HepG2 (cell line): ENCODE data around the gene HAPLN1. TPM values are rescaled to one million over a fixed set of nuclear protein-coding genes. Genes with fewer than 3 reads are reported as not detected.

Experiments
- ATAC-seq: fragments of 200-7000 bp; cut with Tn5 transposase; 3 replicates; pipeline ENCODE4 v1.9.1; 2020; ENCODE audit warnings: mild to moderate bottlenecking, moderate library complexity
- BruUV-seq: library from RNA; stranded (reverse); fragments of 400-500 nt; replicated peaks from 2 replicates; lab custom pipeline; 2021; lab: Mats Ljungman, UMichigan
- CTCF ChIA-PET: fragments of 300-600 bp; formaldehyde crosslinking; extraction: SDS; loops from one replicate; lab custom pipeline; 2021; ENCODE audit warnings: low total read pairs, inconsistent platforms, low intra/inter-chr PET ratio; lab: Yijun Ruan, JAX
- POLR2A ChIA-PET: fragments of 350-600 bp; sonication (Branson Sonifier 250); formaldehyde crosslinking; loops from one replicate; lab custom pipeline; 2020; ENCODE audit warnings: antibody characterized with exemption, inconsistent platforms; lab: Yijun Ruan, JAX
- DNase-seq: peaks from one replicate; pipeline ENCODE4 v3.0.0-alpha.2; 2015; ENCODE audit warnings: low spot score
- FAIRE-seq: peaks from 3 replicates; lab custom pipeline; 2011; peaks lifted over from hg19 to GRCh38; lab: Jason Lieb, UNC
- H2AFZ ChIP-seq: one replicate; pipeline ENCODE4 v1.6.1; 2011; ENCODE audit warnings: low read length, inconsistent platforms
- H3K27ac ChIP-seq: fragments of 300-600 bp; 3 replicates; pipeline ENCODE4 v1.8.0; 2011; ENCODE audit warnings: mixed run types, mild to moderate bottlenecking, mixed read lengths, low read length, inconsistent platforms; ENCODE audit not compliant: insufficient read depth; ENCODE audit errors: extremely low read length
- H3K27me3 ChIP-seq, 2 experiments: fragments of 200-600 bp in 1 of 2; 2 replicates in 1 of 2; 3 replicates in 1 of 2; pipeline versions ENCODE4 v1.6.0 to v1.8.0; 2011; ENCODE audit warnings: low read length in 2 of 2, mild to moderate bottlenecking in 2 of 2, moderate library complexity in 2 of 2, inconsistent platforms in 1 of 2; ENCODE audit not compliant: insufficient read depth in 2 of 2, control insufficient read depth in 1 of 2
- H3K36me3 ChIP-seq, 2 experiments: fragments of 200-600 bp in 1 of 2; replicated peaks in 1 of 2; 2 replicates in 1 of 2; 3 replicates in 1 of 2; pipeline versions ENCODE4 v1.5.1 to v1.8.0; 2011; ENCODE audit warnings: low read length in 2 of 2, inconsistent platforms in 1 of 2; ENCODE audit not compliant: insufficient read depth in 2 of 2, control insufficient read depth in 1 of 2
- H3K4me1 ChIP-seq: 2 replicates; pipeline ENCODE4 v1.5.1; 2012; ENCODE audit warnings: low read length, inconsistent platforms; ENCODE audit not compliant: insufficient read depth
- H3K4me2 ChIP-seq: 2 replicates; pipeline ENCODE4 v1.6.0; 2011; ENCODE audit warnings: low read depth, low read length, inconsistent platforms
- H3K4me3 ChIP-seq, 3 experiments: fragments of 200-600 bp in 1 of 3; sonication (generic), shearing (Covaris generic) in 1 of 3; replicated peaks in 1 of 3; 2 replicates each; pipeline ENCODE4 v1.5.1; 2011 to 2016; ENCODE audit warnings: low read length in 3 of 3, inconsistent platforms in 2 of 3, low read depth in 2 of 3, mild to moderate bottlenecking in 2 of 3, control low read depth in 1 of 3, mixed read lengths in 1 of 3; ENCODE audit not compliant: insufficient read depth in 1 of 3
- H3K79me2 ChIP-seq: one replicate; pipeline ENCODE4 v1.6.1; 2011; ENCODE audit warnings: low read length, inconsistent platforms; ENCODE audit not compliant: insufficient read depth
- H3K9ac ChIP-seq: 2 replicates; pipeline ENCODE4 v1.6.0; 2011; ENCODE audit warnings: mild to moderate bottlenecking, low read depth, low read length, inconsistent platforms; ENCODE audit not compliant: insufficient read depth
- H3K9me3 ChIP-seq: 2 replicates; pipeline ENCODE4 v1.5.1; 2012; ENCODE audit warnings: mild to moderate bottlenecking, low read length
- H4K20me1 ChIP-seq: 2 replicates; pipeline ENCODE4 v1.6.0; 2011; ENCODE audit warnings: inconsistent platforms, mild to moderate bottlenecking, low read length, moderate library complexity; ENCODE audit not compliant: insufficient read depth
- FOXP1 ChIP-seq, 2 experiments: fragments of 450-650 bp in 1 of 2; IDR thresholded peaks; 2 replicates each; pipeline ENCODE4 v1.6.1; 2017 to 2018; ENCODE audit warnings: antibody characterized with exemption in 1 of 2
- HIC2 ChIP-seq: sonication (generic); formaldehyde crosslinking; IDR thresholded peaks from 2 replicates; pipeline ENCODE4 v1.9.0; 2022; ENCODE audit warnings: low read depth, missing genetic modification reagents
- ZKSCAN8 ChIP-seq: IDR thresholded peaks from 2 replicates; pipeline ENCODE4 v1.6.1; 2016; ENCODE audit warnings: borderline replicate concordance, missing genetic modification reagents, missing compliant biosample characterization
- WGBS: methylation state at CpG from one replicate; pipeline ENCODE4 v1.1.6; 2017; ENCODE audit warnings: low lambda C conversion rate; 5-methylcytosine and 5-hydroxymethylcytosine counted together
- in situ Hi-C: cut with HindIII; loops from 2 replicates; pipeline ENCODE4 v1.10.0; 2017; ENCODE audit warnings: low pct_unique_long_range_greater_than_20kb; ENCODE audit not compliant: extremely low pct_ligation_motif_present
- intact Hi-C: fragments of 100-400 bp; cut with micrococcal nuclease; formaldehyde crosslinking; loops from one replicate; pipeline ENCODE4 v1.10.0; 2022; ENCODE audit not compliant: unreplicated experiment
- polyA plus RNA-seq, 8 experiments: library from polyadenylated mRNA; depleted of rRNA in 3 of 8; stranded (reverse) in 7 of 8; unstranded in 1 of 8; fragments of >200 nt; fragmentation: Illumina TruSeq in 4 of 8; extraction: Trizol in 4 of 8; gene quantifications; 2 replicates each; pipeline versions ENCODE4 v1.2.1 to v1.2.3, GENCODE V29; 2011 to 2016; ENCODE audit warnings: low read depth in 4 of 8, missing spikeins in 1 of 8, mixed read lengths in 1 of 8; ENCODE audit not compliant: insufficient read depth in 1 of 8
- total RNA-seq, 5 experiments: library from RNA; depleted of rRNA; stranded (reverse); fragments of >200 nt; fragmentation: Illumina TruSeq; extraction: Trizol; gene quantifications; 2 replicates each; pipeline ENCODE4 v1.2.3, GENCODE V29; 2016; ENCODE audit warnings: low read depth in 1 of 5
- TF ChIP-seq, protein P1 (sequence below), 2 experiments: fragments of 450-650 bp in 1 of 2; sonication (generic) in 1 of 2; formaldehyde crosslinking in 1 of 2; IDR thresholded peaks; 2 replicates each; pipeline versions ENCODE4 v1.6.1 to v1.8.0; 2016 to 2022; ENCODE audit warnings: antibody characterized with exemption in 1 of 2, mild to moderate bottlenecking in 1 of 2, missing genetic modification reagents in 1 of 2
- TF ChIP-seq, protein P2 (sequence below): sonication (generic); formaldehyde crosslinking; IDR thresholded peaks from 2 replicates; pipeline ENCODE4 v1.5.1; 2020; ENCODE audit warnings: mild to moderate bottlenecking, missing genetic modification reagents, borderline replicate concordance

HAPLN1 gene
- total and polyA plus RNA-seq, 2 of the 13 experiments (the other 11 are each of a cell fraction or from before 2014, with no cell fraction given) = not detected

- TF ChIP-seq, protein P1, sequence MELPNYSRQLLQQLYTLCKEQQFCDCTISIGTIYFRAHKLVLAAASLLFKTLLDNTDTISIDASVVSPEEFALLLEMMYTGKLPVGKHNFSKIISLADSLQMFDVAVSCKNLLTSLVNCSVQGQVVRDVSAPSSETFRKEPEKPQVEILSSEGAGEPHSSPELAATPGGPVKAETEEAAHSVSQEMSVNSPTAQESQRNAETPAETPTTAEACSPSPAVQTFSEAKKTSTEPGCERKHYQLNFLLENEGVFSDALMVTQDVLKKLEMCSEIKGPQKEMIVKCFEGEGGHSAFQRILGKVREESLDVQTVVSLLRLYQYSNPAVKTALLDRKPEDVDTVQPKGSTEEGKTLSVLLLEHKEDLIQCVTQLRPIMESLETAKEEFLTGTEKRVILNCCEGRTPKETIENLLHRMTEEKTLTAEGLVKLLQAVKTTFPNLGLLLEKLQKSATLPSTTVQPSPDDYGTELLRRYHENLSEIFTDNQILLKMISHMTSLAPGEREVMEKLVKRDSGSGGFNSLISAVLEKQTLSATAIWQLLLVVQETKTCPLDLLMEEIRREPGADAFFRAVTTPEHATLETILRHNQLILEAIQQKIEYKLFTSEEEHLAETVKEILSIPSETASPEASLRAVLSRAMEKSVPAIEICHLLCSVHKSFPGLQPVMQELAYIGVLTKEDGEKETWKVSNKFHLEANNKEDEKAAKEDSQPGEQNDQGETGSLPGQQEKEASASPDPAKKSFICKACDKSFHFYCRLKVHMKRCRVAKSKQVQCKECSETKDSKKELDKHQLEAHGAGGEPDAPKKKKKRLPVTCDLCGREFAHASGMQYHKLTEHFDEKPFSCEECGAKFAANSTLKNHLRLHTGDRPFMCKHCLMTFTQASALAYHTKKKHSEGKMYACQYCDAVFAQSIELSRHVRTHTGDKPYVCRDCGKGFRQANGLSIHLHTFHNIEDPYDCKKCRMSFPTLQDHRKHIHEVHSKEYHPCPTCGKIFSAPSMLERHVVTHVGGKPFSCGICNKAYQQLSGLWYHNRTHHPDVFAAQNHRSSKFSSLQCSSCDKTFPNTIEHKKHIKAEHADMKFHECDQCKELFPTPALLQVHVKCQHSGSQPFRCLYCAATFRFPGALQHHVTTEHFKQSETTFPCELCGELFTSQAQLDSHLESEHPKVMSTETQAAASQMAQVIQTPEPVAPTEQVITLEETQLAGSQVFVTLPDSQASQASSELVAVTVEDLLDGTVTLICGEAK (IDR thresholded peaks at IDR 0.05) = no peak
- TF ChIP-seq, protein P1 (CRISPR knock-in tag; IDR thresholded peaks at IDR 0.05) = no peak
Measured at GRCh38 chr5:83645936-83646335, 74.7 kb downstream of the HAPLN1 start (continued).

- ATAC-seq (no peak), DNase-seq (no peak), FAIRE-seq (no peak)
- Histone ChIP-seq H3K4me2 (no peak overlapping the region), H3K27ac (no peak overlapping the region), H3K79me2 (no peaks in the 10 kb centered on the region), H3K4me1 (no peaks in the 10 kb centered on the region), H4K20me1 (no peaks in the 10 kb centered on the region), H3K4me3 (no peak overlapping the region), H3K9me3 (no peaks in the 10 kb centered on the region), H3K9ac (no peak overlapping the region), H2AFZ (no peak overlapping the region), H3K36me3 (no peaks in the 10 kb centered on the region), H3K27me3 (no peaks in the 10 kb centered on the region)
- intact Hi-C loops = no loop called here
- ChIA-PET POLR2A (no interaction called here), CTCF (no interaction called here)
- no TSS peak for BruUV-seq
- WGBS = 52% methylated on average over 11 of the region's 14 CpGs
- in situ Hi-C loops = no loop called here
- TF ChIP-seq ZKSCAN8 (CRISPR knock-in tag) (no peak), HIC2 (CRISPR knock-in tag) (no peak), FOXP1 (IDR thresholded peaks at IDR 0.05) (no peak), FOXP1 (CRISPR knock-in tag; IDR thresholded peaks at IDR 0.05) (no peak)
- TF ChIP-seq, protein P2, sequence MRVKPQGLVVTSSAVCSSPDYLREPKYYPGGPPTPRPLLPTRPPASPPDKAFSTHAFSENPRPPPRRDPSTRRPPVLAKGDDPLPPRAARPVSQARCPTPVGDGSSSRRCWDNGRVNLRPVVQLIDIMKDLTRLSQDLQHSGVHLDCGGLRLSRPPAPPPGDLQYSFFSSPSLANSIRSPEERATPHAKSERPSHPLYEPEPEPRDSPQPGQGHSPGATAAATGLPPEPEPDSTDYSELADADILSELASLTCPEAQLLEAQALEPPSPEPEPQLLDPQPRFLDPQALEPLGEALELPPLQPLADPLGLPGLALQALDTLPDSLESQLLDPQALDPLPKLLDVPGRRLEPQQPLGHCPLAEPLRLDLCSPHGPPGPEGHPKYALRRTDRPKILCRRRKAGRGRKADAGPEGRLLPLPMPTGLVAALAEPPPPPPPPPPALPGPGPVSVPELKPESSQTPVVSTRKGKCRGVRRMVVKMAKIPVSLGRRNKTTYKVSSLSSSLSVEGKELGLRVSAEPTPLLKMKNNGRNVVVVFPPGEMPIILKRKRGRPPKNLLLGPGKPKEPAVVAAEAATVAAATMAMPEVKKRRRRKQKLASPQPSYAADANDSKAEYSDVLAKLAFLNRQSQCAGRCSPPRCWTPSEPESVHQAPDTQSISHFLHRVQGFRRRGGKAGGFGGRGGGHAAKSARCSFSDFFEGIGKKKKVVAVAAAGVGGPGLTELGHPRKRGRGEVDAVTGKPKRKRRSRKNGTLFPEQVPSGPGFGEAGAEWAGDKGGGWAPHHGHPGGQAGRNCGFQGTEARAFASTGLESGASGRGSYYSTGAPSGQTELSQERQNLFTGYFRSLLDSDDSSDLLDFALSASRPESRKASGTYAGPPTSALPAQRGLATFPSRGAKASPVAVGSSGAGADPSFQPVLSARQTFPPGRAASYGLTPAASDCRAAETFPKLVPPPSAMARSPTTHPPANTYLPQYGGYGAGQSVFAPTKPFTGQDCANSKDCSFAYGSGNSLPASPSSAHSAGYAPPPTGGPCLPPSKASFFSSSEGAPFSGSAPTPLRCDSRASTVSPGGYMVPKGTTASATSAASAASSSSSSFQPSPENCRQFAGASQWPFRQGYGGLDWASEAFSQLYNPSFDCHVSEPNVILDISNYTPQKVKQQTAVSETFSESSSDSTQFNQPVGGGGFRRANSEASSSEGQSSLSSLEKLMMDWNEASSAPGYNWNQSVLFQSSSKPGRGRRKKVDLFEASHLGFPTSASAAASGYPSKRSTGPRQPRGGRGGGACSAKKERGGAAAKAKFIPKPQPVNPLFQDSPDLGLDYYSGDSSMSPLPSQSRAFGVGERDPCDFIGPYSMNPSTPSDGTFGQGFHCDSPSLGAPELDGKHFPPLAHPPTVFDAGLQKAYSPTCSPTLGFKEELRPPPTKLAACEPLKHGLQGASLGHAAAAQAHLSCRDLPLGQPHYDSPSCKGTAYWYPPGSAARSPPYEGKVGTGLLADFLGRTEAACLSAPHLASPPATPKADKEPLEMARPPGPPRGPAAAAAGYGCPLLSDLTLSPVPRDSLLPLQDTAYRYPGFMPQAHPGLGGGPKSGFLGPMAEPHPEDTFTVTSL = no peak
Measured at GRCh38 chr5:83644301-83644700, 76.4 kb downstream of the HAPLN1 start.
